Spleen (tissue), 7 donors: Measurements from ENCODE around the gene LIN7A.

Experiments used
- POLR2AphosphoS5 ChIP-seq, 3 donors: sonication (generic); formaldehyde crosslinking; IDR thresholded peaks; one replicate each; pipeline ENCODE4 v1.5.1; 2017; ENCODE audit warnings: antibody characterized with exemption in 3 of 3
- TF ChIP-seq, protein P1 (sequence below), 11 experiments: fragments of 200-600 bp in 7 of 11; fragments of 450-650 bp in 4 of 11; sonication (generic) in 4 of 11; IDR thresholded peaks in 8 of 11; conservative IDR thresholded peaks in 3 of 11; 1 replicate in 7 of 11; 2 replicates in 4 of 11; pipeline versions ENCODE4 v1.4.0 to v1.8.0; 2016 to 2021; ENCODE audit warnings: antibody characterized with exemption in 11 of 11, inconsistent platforms in 4 of 11, mild to moderate bottlenecking in 1 of 11
- donor health status: DM: no; HTN: no; CAD: no; lungs with moderate emphysema.
- donor health status: DM: no; HTN: no; CAD: no.
- donor health status: DM: no; HTN: no; CAD: no.

DNA sequence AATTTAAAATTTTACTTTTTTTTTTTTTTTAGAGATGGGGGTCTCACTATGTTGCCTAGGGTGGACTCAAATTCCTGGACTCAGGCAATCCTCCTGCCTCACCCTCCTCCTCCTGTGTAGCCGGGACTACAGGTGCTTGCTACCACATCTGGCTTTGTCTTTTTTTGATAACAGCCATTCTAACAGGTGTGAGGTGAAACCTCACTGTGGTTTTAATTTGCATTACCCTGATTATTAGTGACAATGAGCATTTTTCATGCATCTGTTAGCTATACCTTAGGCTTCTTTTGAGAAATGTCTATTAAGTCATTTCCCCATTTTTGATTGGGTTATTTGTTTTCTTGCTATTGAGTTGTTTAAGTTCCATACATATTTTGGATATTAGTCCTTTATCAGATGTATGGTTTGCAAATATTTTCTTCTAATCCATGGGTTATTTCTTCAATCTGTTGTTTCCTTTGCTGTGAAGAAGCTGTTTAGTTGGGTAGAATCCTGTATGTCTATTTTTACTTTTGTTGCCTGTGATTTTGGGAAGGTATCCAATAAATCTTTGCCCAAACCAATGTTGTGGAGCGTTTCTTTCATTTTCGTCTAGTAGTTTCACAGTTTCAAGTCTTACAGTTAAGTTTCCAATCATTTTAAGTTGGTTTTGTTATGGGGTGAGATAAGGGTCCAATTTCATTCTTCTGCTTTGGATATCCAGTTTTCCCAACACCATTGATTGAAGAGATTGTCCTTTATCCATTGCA is 134.9 kb downstream of the LIN7A start:
- TF ChIP-seq, protein P1, sequence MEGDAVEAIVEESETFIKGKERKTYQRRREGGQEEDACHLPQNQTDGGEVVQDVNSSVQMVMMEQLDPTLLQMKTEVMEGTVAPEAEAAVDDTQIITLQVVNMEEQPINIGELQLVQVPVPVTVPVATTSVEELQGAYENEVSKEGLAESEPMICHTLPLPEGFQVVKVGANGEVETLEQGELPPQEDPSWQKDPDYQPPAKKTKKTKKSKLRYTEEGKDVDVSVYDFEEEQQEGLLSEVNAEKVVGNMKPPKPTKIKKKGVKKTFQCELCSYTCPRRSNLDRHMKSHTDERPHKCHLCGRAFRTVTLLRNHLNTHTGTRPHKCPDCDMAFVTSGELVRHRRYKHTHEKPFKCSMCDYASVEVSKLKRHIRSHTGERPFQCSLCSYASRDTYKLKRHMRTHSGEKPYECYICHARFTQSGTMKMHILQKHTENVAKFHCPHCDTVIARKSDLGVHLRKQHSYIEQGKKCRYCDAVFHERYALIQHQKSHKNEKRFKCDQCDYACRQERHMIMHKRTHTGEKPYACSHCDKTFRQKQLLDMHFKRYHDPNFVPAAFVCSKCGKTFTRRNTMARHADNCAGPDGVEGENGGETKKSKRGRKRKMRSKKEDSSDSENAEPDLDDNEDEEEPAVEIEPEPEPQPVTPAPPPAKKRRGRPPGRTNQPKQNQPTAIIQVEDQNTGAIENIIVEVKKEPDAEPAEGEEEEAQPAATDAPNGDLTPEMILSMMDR (IDR thresholded peaks at IDR 0.05 in 8 of 11, conservative IDR thresholded peaks at IDR 0.05 in 3 of 11) = no peak
- TF ChIP-seq POLR2AphosphoS5 (IDR thresholded peaks at IDR 0.05) = no peak
